GM06990 (cell line): ENCODE measurements around the gene EVA1C.
"Not testable (repeated sequence)": the region's sequence is repeated elsewhere in the genome, so short reads cannot be mapped to it uniquely, and the experiment has no call there.

ENCODE experiments used
- DNase-seq: peaks from one replicate; pipeline ENCODE4 v3.0.0-alpha.2; 2011; ENCODE audit not compliant: insufficient read length; ENCODE audit errors: extremely low read depth
- H3K27me3 ChIP-seq: replicated peaks from 2 replicates; pipeline ENCODE4 v1.6.0; 2011; ENCODE audit warnings: low read length; ENCODE audit not compliant: control insufficient read depth, insufficient read depth
- H3K36me3 ChIP-seq: 2 replicates; pipeline ENCODE4 v1.5.1; 2011; ENCODE audit warnings: low read length; ENCODE audit not compliant: control insufficient read depth, insufficient read depth
- H3K4me3 ChIP-seq: replicated peaks from 2 replicates; pipeline ENCODE4 v1.5.1; 2011; ENCODE audit warnings: low read depth, mild to moderate bottlenecking, control low read depth, low read length
- CTCF ChIP-seq: IDR thresholded peaks from 2 replicates; pipeline ENCODE4 v1.5.1; 2011; ENCODE audit warnings: low read length, control low read depth, mild to moderate bottlenecking, inconsistent platforms; ENCODE audit not compliant: insufficient read depth, poor library complexity, severe bottlenecking

The EVA1C gene

GRCh38 chr21:32447224-32447623 is 34.7 kb downstream of the EVA1C start:
- DNase-seq: no peak
- Histone ChIP-seq H3K27me3 (no peaks in the 10 kb centered on the region), H3K36me3 (no peaks in the 10 kb centered on the region), H3K4me3 (no peak overlapping the region)
- TF ChIP-seq CTCF: no peak

- H3K36me3 ChIP-seq: no peaks in the 10 kb centered on the region
- no peak for TF ChIP-seq CTCF
- H3K4me3 ChIP-seq: no peak overlapping the region
- DNase-seq: no peak
- H3K27me3 ChIP-seq: no peaks in the 10 kb centered on the region
Measured at GRCh38 chr21:32448803-32449594, 36.5 kb downstream of the EVA1C start.

- not testable (repeated sequence) for H3K4me3 ChIP-seq, H3K27me3 ChIP-seq, DNase-seq, H3K36me3 ChIP-seq
Measured at GRCh38 chr21:32450881-32451701, 38.6 kb downstream of the EVA1C start.

- not testable (repeated sequence) for H3K4me3 ChIP-seq, H3K27me3 ChIP-seq, DNase-seq, H3K36me3 ChIP-seq
Measured at GRCh38 chr21:32452191-32452590, 39.7 kb downstream of the EVA1C start.

GRCh38 chr21:32452641-32453040 is 40.1 kb downstream of the EVA1C start:
- no peak for TF ChIP-seq CTCF
- DNase-seq: no peak
- Histone ChIP-seq H3K4me3 (no peak overlapping the region), H3K36me3 (no peaks in the 10 kb centered on the region), H3K27me3 (no peaks in the 10 kb centered on the region)

- H3K4me3 ChIP-seq: no peak overlapping the region
- DNase-seq: no peak
- TF ChIP-seq CTCF: no peak
- H3K36me3 ChIP-seq: no peaks in the 10 kb centered on the region
- H3K27me3 ChIP-seq: no peaks in the 10 kb centered on the region; the same call in 1 of the 2 replicates
Measured at GRCh38 chr21:32455548-32455947, 43.0 kb downstream of the EVA1C start.
